Activated gamma-delta T cell treated with anti-CD3 and anti-CD28 coated beads, Interleukin-2, amount 50 U/mL, for 16 hours (primary cell): Measurements from ENCODE around the gene HYAL1.

Experiments
- DNase-seq: peaks from one replicate; pipeline ENCODE4 v3.0.0-alpha.2; 2020; ENCODE audit warnings: low read depth

The HYAL1 gene

GRCh38 chr3:50334339-50335075 is 31.1 kb upstream of the HYAL1 start:
- DNase-seq, result no peak

GRCh38 chr3:50333744-50334328 is 30.5 kb upstream of the HYAL1 start:
- DNase-seq, result no peak

GRCh38 chr3:50331364-50331907 is 28.1 kb upstream of the HYAL1 start:
- DNase-seq, result no peak

- DNase-seq, result no peak
These were observed 27.0 kb upstream of the HYAL1 start for GRCh38 chr3:50330330-50330729.

GRCh38 chr3:50327943-50328691 is 24.7 kb upstream of the HYAL1 start, which contains the start of gene TUSC2:
TUSC2 (minus strand) TSS chr3:50328223; CDS start chr3:50328099, 124 bp downstream.
- DNase-seq, result peak; percentile 90

- DNase-seq, result no peak
These were observed 23.8 kb upstream of the HYAL1 start for GRCh38 chr3:50327129-50327528.

GRCh38 chr3:50326182-50326541 is 22.8 kb upstream of the HYAL1 start:
- DNase-seq, result no peak

GRCh38 chr3:50325497-50326181 is 22.3 kb upstream of the HYAL1 start:
- no peak for DNase-seq

- DNase-seq, result no peak
These were observed 21.7 kb upstream of the HYAL1 start for GRCh38 chr3:50325113-50325480.

GRCh38 chr3:50324351-50325112 is 21.2 kb upstream of the HYAL1 start:
- peak; percentile 37 for DNase-seq

- DNase-seq, result no peak
These were observed 20.3 kb upstream of the HYAL1 start for GRCh38 chr3:50323614-50324199.

- DNase-seq, result no peak
These were observed 19.8 kb upstream of the HYAL1 start for GRCh38 chr3:50323092-50323600.

- no peak for DNase-seq
These were observed 19.2 kb upstream of the HYAL1 start, which contains the start of gene HYAL2 for GRCh38 chr3:50322386-50323091. HYAL2 (minus strand) TSS chr3:50322745; CDS start chr3:50320489, 2,256 bp downstream.

GRCh38 chr3:50322115-50322385 is 18.7 kb upstream of the HYAL1 start:
- no peak for DNase-seq

GRCh38 chr3:50321336-50322114 is 18.2 kb upstream of the HYAL1 start:
- DNase-seq, result peak; percentile 68

- no peak for DNase-seq
These were observed 17.5 kb upstream of the HYAL1 start for GRCh38 chr3:50320853-50321335.

- DNase-seq, result no peak
These were observed 16.7 kb upstream of the HYAL1 start for GRCh38 chr3:50319894-50320625.

- DNase-seq, result no peak
These were observed 16.0 kb upstream of the HYAL1 start for GRCh38 chr3:50319181-50319893.
